KMS-11 (cell line): ENCODE measurements around the gene WNT5A.

Experiments used
- H2AFZ ChIP-seq: fragments of 200-600 bp; sonication (generic); 2 replicates; pipeline ENCODE4 v1.6.1; 2016; ENCODE audit warnings: antibody characterized with exemption, mixed run types, low read depth
- H3K27ac ChIP-seq: fragments of 200-600 bp; sonication (generic); 2 replicates; pipeline ENCODE4 v1.6.1; 2016; ENCODE audit warnings: mild to moderate bottlenecking, mixed run types
- H3K27me3 ChIP-seq: fragments of 200-600 bp; sonication (generic); 2 replicates; pipeline ENCODE4 v1.6.1; 2017; ENCODE audit warnings: mild to moderate bottlenecking, low read depth, mixed run types, moderate library complexity; ENCODE audit not compliant: insufficient read depth
- H3K36me3 ChIP-seq: fragments of 200-600 bp; sonication (generic); 2 replicates; pipeline ENCODE4 v1.6.1; 2017; ENCODE audit warnings: mild to moderate bottlenecking, mixed run types; ENCODE audit not compliant: insufficient read depth
- H3K4me1 ChIP-seq: fragments of 200-600 bp; sonication (generic); 2 replicates; pipeline ENCODE4 v1.6.1; 2016; ENCODE audit warnings: mild to moderate bottlenecking, low read depth, mixed run types; ENCODE audit not compliant: poor library complexity, severe bottlenecking
- H3K4me2 ChIP-seq: fragments of 200-600 bp; sonication (generic); 2 replicates; pipeline ENCODE4 v1.7.0; 2016; ENCODE audit warnings: mild to moderate bottlenecking, mixed run types
- H3K4me3 ChIP-seq: fragments of 200-600 bp; sonication (generic); IDR thresholded peaks from 2 replicates; pipeline ENCODE4 v1.6.1; 2017; ENCODE audit warnings: low read depth, low read length, mixed read lengths; ENCODE audit not compliant: insufficient read depth
- H3K79me2 ChIP-seq: fragments of 200-600 bp; sonication (generic); 2 replicates; pipeline ENCODE4 v1.6.1; 2016; ENCODE audit warnings: low read depth, mixed run types; ENCODE audit not compliant: insufficient read depth
- H3K9ac ChIP-seq: fragments of 200-600 bp; sonication (generic); 2 replicates; pipeline ENCODE4 v1.6.1; 2016; ENCODE audit warnings: mild to moderate bottlenecking, mixed run types
- H4K20me1 ChIP-seq: fragments of 200-600 bp; sonication (generic); 2 replicates; pipeline ENCODE4 v1.6.1; 2016; ENCODE audit warnings: mild to moderate bottlenecking, mixed run types; ENCODE audit not compliant: insufficient read depth
- CTCF ChIP-seq: fragments of 200-600 bp; sonication (generic); conservative IDR thresholded peaks from 2 replicates; pipeline ENCODE4 v1.6.1; 2017; ENCODE audit warnings: low read depth, mild to moderate bottlenecking, antibody characterized with exemption, low read length, moderate library complexity, mixed read lengths

The WNT5A gene

GRCh38 chr3:55518451-55518850 is 31.3 kb upstream of the WNT5A start:
- H3K36me3 ChIP-seq = no peaks in the 10 kb centered on the region
- H3K27me3 ChIP-seq = no peaks in the 10 kb centered on the region
- no peak for TF ChIP-seq CTCF
- no peaks in the 10 kb centered on the region for H3K79me2 ChIP-seq
- H3K4me3 ChIP-seq = no peak overlapping the region
- no peaks in the 10 kb centered on the region for H4K20me1 ChIP-seq
- no peak overlapping the region for H3K9ac ChIP-seq
- H3K4me2 ChIP-seq = no peak overlapping the region
- no peak overlapping the region for H3K27ac ChIP-seq
- H2AFZ ChIP-seq = no peak overlapping the region
- no peaks in the 10 kb centered on the region for H3K4me1 ChIP-seq

- Histone ChIP-seq H3K4me1 (peaks cover 18% of the 10 kb centered on the region), H3K36me3 (no peaks in the 10 kb centered on the region), H3K27me3 (no peaks in the 10 kb centered on the region), H3K27ac (no peak overlapping the region), H3K4me3 (no peak overlapping the region), H2AFZ (no peak overlapping the region), H3K9ac (no peak overlapping the region), H4K20me1 (no peaks in the 10 kb centered on the region), H3K79me2 (no peaks in the 10 kb centered on the region), H3K4me2 (no peak overlapping the region)
- no peak for TF ChIP-seq CTCF
Measured at GRCh38 chr3:55516392-55517030, 29.4 kb upstream of the WNT5A start.

- H2AFZ ChIP-seq = no peak overlapping the region
Measured at GRCh38 chr3:55515550-55516246, 28.6 kb upstream of the WNT5A start.

GRCh38 chr3:55514962-55515361 is 27.9 kb upstream of the WNT5A start:
- no peak overlapping the region for H3K4me2 ChIP-seq
- no peaks in the 10 kb centered on the region for H3K27me3 ChIP-seq
- no peak for TF ChIP-seq CTCF
- H3K27ac ChIP-seq = no peak overlapping the region
- H3K4me1 ChIP-seq = peaks cover 25% of the 10 kb centered on the region
- no peaks in the 10 kb centered on the region for H3K36me3 ChIP-seq
- no peak overlapping the region for H3K4me3 ChIP-seq
- H3K9ac ChIP-seq = no peak overlapping the region
- no peaks in the 10 kb centered on the region for H3K79me2 ChIP-seq
- H2AFZ ChIP-seq = no peak overlapping the region
- no peaks in the 10 kb centered on the region for H4K20me1 ChIP-seq

More at GRCh38 chr3:55515550-55516246, 28.6 kb upstream of the WNT5A start:
- Histone ChIP-seq H3K9ac (no peak overlapping the region), H3K4me3 (no peak overlapping the region), H3K4me1 (peaks cover 25% of the 10 kb centered on the region), H3K79me2 (no peaks in the 10 kb centered on the region), H3K27me3 (no peaks in the 10 kb centered on the region), H3K27ac (no peak overlapping the region), H3K4me2 (no peak overlapping the region), H3K36me3 (no peaks in the 10 kb centered on the region), H4K20me1 (no peaks in the 10 kb centered on the region)
- no peak for TF ChIP-seq CTCF
